Measurements from ENCODE around the gene MOSMO.
"Not testable (repeated sequence)": the region's sequence is repeated elsewhere in the genome, so short reads cannot be mapped to it uniquely, and the experiment has no call there.

The MOSMO gene

GRCh38 chr16:22098405-22099255 is 90.7 kb downstream of the MOSMO start:
- no peak for DNase-seq

- no peak for DNase-seq
Measured at GRCh38 chr16:22099256-22099975, 91.5 kb downstream of the MOSMO start.

- no peak for DNase-seq
Measured at GRCh38 chr16:22103441-22103840, 95.5 kb downstream of the MOSMO start.

GRCh38 chr16:22109258-22109898 is 101.5 kb downstream of the MOSMO start:
- DNase-seq = no peak

GRCh38 chr16:22111629-22112028 is 103.7 kb downstream of the MOSMO start:
- DNase-seq = not testable (repeated sequence)

GRCh38 chr16:22116095-22116700 is 108.3 kb downstream of the MOSMO start:
- no peak for DNase-seq

- no peak for DNase-seq
Measured at GRCh38 chr16:22117609-22118008, 109.7 kb downstream of the MOSMO start.

GRCh38 chr16:22120440-22120839 is 112.5 kb downstream of the MOSMO start:
- DNase-seq = no peak

- no peak for DNase-seq
Measured at GRCh38 chr16:22122239-22122638, 114.3 kb downstream of the MOSMO start.

- no peak for DNase-seq
Measured at GRCh38 chr16:22123146-22123545, 115.2 kb downstream of the MOSMO start.

- DNase-seq = no peak
Measured at GRCh38 chr16:22123759-22124490, 116.0 kb downstream of the MOSMO start.

- DNase-seq = no peak
Measured at GRCh38 chr16:22124583-22125284, 116.8 kb downstream of the MOSMO start.

- DNase-seq = no peak
Measured at GRCh38 chr16:22126037-22126558, 118.2 kb downstream of the MOSMO start.

- not testable (repeated sequence) for DNase-seq
Measured at GRCh38 chr16:22128537-22128936, 120.6 kb downstream of the MOSMO start.

GRCh38 chr16:22130528-22130927 is 122.6 kb downstream of the MOSMO start:
- DNase-seq = no peak

- no peak for DNase-seq
Measured at GRCh38 chr16:22132801-22133200, 124.9 kb downstream of the MOSMO start.
